DOHH2 (cell line): ENCODE data around the gene SREBF1.

Experiments used
- H3F3A ChIP-seq: fragments of 200-600 bp; sonication (generic), shearing (Covaris generic); 2 replicates; pipeline ENCODE4 v1.6.0; 2016; ENCODE audit warnings: antibody characterized with exemption, mild to moderate bottlenecking; ENCODE audit not compliant: control insufficient read depth, insufficient read depth
- H3K27ac ChIP-seq: fragments of 200-600 bp; sonication (generic); 2 replicates; pipeline ENCODE4 v1.5.1; 2014; ENCODE audit warnings: low read depth, mild to moderate bottlenecking, low read length, moderate library complexity
- H3K27me3 ChIP-seq: fragments of 200-600 bp; sonication (generic); 2 replicates; pipeline ENCODE4 v1.6.1; 2014; ENCODE audit warnings: mild to moderate bottlenecking, low read length, mixed read lengths; ENCODE audit not compliant: control insufficient read depth
- H3K36me3 ChIP-seq: fragments of 200-600 bp; sonication (generic); 2 replicates; pipeline ENCODE4 v1.6.1; 2014; ENCODE audit warnings: mild to moderate bottlenecking, low read length, moderate library complexity, mixed read lengths; ENCODE audit not compliant: control insufficient read depth
- H3K4me1 ChIP-seq: fragments of 200-600 bp; sonication (generic); 2 replicates; pipeline ENCODE4 v1.6.1; 2014; ENCODE audit warnings: mild to moderate bottlenecking, low read length, mixed read lengths; ENCODE audit not compliant: control insufficient read depth
- H3K4me2 ChIP-seq: fragments of 200-600 bp; sonication (generic); 2 replicates; pipeline ENCODE4 v1.6.0; 2014; ENCODE audit warnings: mild to moderate bottlenecking, low read length, moderate library complexity
- H3K4me3 ChIP-seq: fragments of 200-600 bp; sonication (generic); 2 replicates; pipeline ENCODE4 v1.5.1; 2014; ENCODE audit warnings: mild to moderate bottlenecking, low read length, mixed read lengths
- H3K79me2 ChIP-seq: fragments of 200-600 bp; sonication (generic); 2 replicates; pipeline ENCODE4 v1.6.1; 2014; ENCODE audit warnings: mild to moderate bottlenecking, low read length, mixed read lengths; ENCODE audit not compliant: control insufficient read depth
- H3K9me2 ChIP-seq: fragments of 200-600 bp; sonication (generic); replicated peaks from 2 replicates; pipeline ENCODE4 v1.6.1; 2014; ENCODE audit warnings: mild to moderate bottlenecking, low read length, mixed read lengths; ENCODE audit not compliant: control insufficient read depth
- H3K9me3 ChIP-seq: fragments of 200-600 bp; sonication (generic); 2 replicates; pipeline ENCODE4 v1.6.1; 2014; ENCODE audit warnings: antibody characterized with exemption, low read length, mixed read lengths; ENCODE audit not compliant: control insufficient read depth, insufficient read depth
- H4K20me1 ChIP-seq: fragments of 200-600 bp; sonication (generic); 2 replicates; pipeline ENCODE4 v1.6.0; 2014; ENCODE audit warnings: low read depth, mild to moderate bottlenecking, antibody characterized with exemption, low read length, moderate library complexity; ENCODE audit not compliant: control insufficient read depth, insufficient read depth
- EZH2phosphoT487 ChIP-seq: fragments of 200-600 bp; sonication (generic); IDR thresholded peaks from 2 replicates; pipeline ENCODE4 v1.6.1; 2017; ENCODE audit warnings: borderline replicate concordance, mild to moderate bottlenecking, antibody characterized with exemption, low read length, moderate library complexity, mixed read lengths
- TF ChIP-seq, protein P1 (sequence below): fragments of 200-600 bp; sonication (generic); IDR thresholded peaks from one replicate; pipeline ENCODE4 v1.5.1; 2014; ENCODE audit warnings: antibody characterized with exemption, mild to moderate bottlenecking, low read depth, low read length; ENCODE audit not compliant: poor library complexity, severe bottlenecking

SREBF1 gene

DNA sequence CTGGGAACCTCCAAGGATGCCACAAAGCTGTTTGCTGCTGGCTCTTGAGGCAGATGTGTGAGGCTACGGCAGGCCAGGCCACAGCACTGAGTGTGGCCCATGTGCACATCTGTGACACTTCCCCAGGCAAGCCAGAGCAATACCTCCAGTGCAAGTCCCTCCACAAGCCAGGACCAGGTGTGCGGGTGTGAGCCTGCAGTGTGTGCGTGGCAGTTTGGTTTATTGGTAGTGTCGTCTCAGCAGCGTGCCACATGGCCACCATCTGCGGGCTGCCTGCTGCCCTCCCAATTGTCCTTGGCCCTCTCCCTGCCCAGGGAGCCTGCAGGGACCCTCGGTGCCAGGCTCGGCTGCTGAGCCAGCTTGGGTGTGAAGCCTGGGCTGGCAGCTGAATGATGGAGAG lies 9.9 kb upstream of the SREBF1 start:
- Histone ChIP-seq H3K27ac (no peak overlapping the region), H3K36me3 (no peaks in the 10 kb centered on the region), H3K9me2 (no peaks in the 10 kb centered on the region), H3F3A (no peaks in the 10 kb centered on the region), H3K4me3 (no peak overlapping the region), H3K4me2 (no peak overlapping the region), H3K4me1 (peaks cover 20% of the 10 kb centered on the region), H3K9me3 (no peaks in the 10 kb centered on the region), H3K27me3 (no peaks in the 10 kb centered on the region), H4K20me1 (no peaks in the 10 kb centered on the region), H3K79me2 (no peaks in the 10 kb centered on the region)
- TF ChIP-seq, protein P1, sequence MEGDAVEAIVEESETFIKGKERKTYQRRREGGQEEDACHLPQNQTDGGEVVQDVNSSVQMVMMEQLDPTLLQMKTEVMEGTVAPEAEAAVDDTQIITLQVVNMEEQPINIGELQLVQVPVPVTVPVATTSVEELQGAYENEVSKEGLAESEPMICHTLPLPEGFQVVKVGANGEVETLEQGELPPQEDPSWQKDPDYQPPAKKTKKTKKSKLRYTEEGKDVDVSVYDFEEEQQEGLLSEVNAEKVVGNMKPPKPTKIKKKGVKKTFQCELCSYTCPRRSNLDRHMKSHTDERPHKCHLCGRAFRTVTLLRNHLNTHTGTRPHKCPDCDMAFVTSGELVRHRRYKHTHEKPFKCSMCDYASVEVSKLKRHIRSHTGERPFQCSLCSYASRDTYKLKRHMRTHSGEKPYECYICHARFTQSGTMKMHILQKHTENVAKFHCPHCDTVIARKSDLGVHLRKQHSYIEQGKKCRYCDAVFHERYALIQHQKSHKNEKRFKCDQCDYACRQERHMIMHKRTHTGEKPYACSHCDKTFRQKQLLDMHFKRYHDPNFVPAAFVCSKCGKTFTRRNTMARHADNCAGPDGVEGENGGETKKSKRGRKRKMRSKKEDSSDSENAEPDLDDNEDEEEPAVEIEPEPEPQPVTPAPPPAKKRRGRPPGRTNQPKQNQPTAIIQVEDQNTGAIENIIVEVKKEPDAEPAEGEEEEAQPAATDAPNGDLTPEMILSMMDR = no peak
- TF ChIP-seq EZH2phosphoT487 = no peak

- no peak for TF ChIP-seq EZH2phosphoT487
- TF ChIP-seq, protein P1 = no peak
- H3K9me2 ChIP-seq = no peaks in the 10 kb centered on the region
- H3K36me3 ChIP-seq = no peaks in the 10 kb centered on the region
- H3K4me3 ChIP-seq = no peak overlapping the region
- no peaks in the 10 kb centered on the region for H3K79me2 ChIP-seq
- H3K9me3 ChIP-seq = no peaks in the 10 kb centered on the region
- H3F3A ChIP-seq = no peaks in the 10 kb centered on the region
- H4K20me1 ChIP-seq = no peaks in the 10 kb centered on the region
- H3K27ac ChIP-seq = no peak overlapping the region
- H3K4me1 ChIP-seq = peaks cover 25% of the 10 kb centered on the region
- no peaks in the 10 kb centered on the region for H3K27me3 ChIP-seq
- H3K4me2 ChIP-seq = no peak overlapping the region
These were observed 9.2 kb upstream of the SREBF1 start for GRCh38 chr17:17846003-17846402.

DNA sequence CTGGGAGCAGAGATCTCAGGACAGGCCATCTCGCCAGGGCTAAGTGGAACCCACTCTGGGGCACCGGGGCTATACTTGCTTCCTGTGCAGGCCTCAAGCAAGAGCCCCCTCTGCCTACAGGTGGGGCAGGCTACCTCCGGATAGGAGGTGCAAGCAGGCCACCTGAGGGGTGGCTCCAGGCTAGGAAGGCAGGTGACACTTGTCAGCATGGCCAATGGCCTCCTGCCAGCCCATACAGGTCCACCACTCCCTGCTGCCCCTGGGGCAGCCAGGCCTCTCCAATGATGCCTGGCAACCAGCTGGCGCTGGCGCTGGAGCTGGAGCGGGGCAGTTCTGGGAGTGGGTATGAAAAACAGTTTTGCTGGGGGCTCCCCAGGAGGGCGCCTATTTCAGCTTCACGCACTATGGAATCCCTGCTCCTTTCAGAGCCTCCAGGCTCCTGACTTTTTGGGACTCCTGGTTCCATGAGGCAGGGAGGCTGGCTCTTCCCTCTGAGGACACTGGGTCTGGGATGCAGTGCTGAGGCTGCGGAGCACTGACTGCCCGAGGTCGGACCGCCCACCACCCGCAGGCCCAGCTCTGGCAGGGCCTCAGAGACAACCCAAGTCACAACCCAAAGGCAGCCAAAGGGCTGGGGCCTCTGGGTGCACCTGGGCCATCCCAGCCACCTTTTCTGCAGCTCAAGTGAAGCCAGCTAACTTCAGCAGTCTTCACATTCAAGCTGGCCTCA lies 8.4 kb upstream of the SREBF1 start:
- Histone ChIP-seq H3K27ac (no peak overlapping the region), H3K9me2 (no peaks in the 10 kb centered on the region), H4K20me1 (no peaks in the 10 kb centered on the region), H3F3A (no peaks in the 10 kb centered on the region), H3K4me3 (no peak overlapping the region), H3K4me2 (no peak overlapping the region), H3K36me3 (no peaks in the 10 kb centered on the region), H3K27me3 (no peaks in the 10 kb centered on the region), H3K9me3 (no peaks in the 10 kb centered on the region), H3K79me2 (no peaks in the 10 kb centered on the region), H3K4me1 (peaks cover 29% of the 10 kb centered on the region)
- TF ChIP-seq, protein P1 = no peak
- TF ChIP-seq EZH2phosphoT487 = no peak
